ENCODE data around the gene HERPUD2. TPM values are rescaled to one million over a fixed set of nuclear protein-coding genes. Genes with fewer than 3 reads are reported as not detected.
"Not testable (repeated sequence)": the region's sequence is repeated elsewhere in the genome, so short reads cannot be mapped to it uniquely, and the experiment has no call there.

Gene HERPUD2
- total RNA-seq, 1 donor from 2014 or later = 28.0 TPM

DNA sequence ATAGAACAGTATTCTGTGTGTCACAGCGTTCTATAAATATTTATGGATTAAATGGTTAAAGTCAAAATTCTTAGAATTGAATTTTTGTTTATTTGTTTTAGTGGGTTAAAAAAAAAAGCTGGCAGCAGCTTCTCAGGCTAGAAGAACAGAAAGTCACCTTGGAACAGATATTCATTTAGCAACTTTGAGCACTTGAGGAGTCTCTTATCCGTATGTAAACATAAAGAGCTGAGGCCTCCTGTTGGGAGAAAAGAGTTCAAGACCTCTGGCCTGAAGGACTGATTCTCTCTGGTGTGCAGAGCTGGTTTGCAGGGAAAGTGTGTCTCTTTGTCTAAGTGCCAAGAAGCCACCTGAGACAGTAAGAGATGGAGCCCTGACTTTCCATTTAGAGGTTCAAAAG is 109.9 kb downstream of the HERPUD2 start:
- no peaks in the 10 kb centered on the region for H3K9me3 Mint-ChIP-seq (ENCODE audit: unreplicated experiment)

DNA sequence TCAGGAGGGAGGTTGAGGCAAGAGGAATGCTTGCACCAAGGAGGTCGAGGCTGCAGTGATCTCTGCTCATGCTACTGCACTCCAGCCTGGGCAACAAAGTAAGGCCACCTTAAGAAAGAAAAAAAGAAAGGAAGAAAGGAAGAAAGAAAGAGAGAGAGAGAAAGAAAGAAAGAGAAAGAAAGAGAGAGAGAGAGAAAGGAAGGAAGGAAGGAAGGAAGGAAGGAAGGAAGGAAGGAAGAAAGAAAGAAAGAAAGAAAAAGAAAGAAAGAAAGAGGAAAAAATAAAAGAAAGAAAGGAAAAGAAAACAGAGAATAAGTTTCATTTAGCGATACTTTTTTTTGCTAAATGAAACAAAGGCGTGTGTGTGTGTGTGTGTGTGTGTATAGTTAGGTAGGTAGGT is 110.4 kb downstream of the HERPUD2 start:
- not testable (repeated sequence) for FAIRE-seq; H3K27ac Mint-ChIP-seq (ENCODE audit: unreplicated experiment)

More for the DNA sequence above, 109.9 kb downstream of the HERPUD2 start:
- Histone ChIP-seq H4K20me1 (ENCODE audit: insufficient read depth, low read length) (no peaks in the 10 kb centered on the region), H3K9ac (ENCODE audit: low read length) (no peak overlapping the region), H3K79me2 (ENCODE audit: insufficient read depth, low read length) (no peaks in the 10 kb centered on the region), H3K27ac (ENCODE audit: low read depth, low read length) (no peak overlapping the region), H3K4me1 (ENCODE audit: insufficient read depth, low read length) (no peaks in the 10 kb centered on the region), H3K36me3 (ENCODE audit: insufficient read depth, low read length) (no peaks in the 10 kb centered on the region), H3K4me3 (ENCODE audit: insufficient read depth, low read depth, low read length) (no peak overlapping the region), H3K27me3 (ENCODE audit: insufficient read depth, low read length) (no peaks in the 10 kb centered on the region), H2AFZ (ENCODE audit: low read depth, low read length) (no peak overlapping the region), H3K4me2 (ENCODE audit: low read length) (no peak overlapping the region), H3K9me3 (ENCODE audit: insufficient read depth, low read depth, low read length) (no peaks in the 10 kb centered on the region)
- DNase-seq (ENCODE audit: low read depth) (no peak), FAIRE-seq (no peak)
- no peak for TF ChIP-seq EZH2 (IDR thresholded peaks at IDR 0.05; ENCODE audit: insufficient read depth, low read length)
- TF ChIP-seq, protein P1, sequence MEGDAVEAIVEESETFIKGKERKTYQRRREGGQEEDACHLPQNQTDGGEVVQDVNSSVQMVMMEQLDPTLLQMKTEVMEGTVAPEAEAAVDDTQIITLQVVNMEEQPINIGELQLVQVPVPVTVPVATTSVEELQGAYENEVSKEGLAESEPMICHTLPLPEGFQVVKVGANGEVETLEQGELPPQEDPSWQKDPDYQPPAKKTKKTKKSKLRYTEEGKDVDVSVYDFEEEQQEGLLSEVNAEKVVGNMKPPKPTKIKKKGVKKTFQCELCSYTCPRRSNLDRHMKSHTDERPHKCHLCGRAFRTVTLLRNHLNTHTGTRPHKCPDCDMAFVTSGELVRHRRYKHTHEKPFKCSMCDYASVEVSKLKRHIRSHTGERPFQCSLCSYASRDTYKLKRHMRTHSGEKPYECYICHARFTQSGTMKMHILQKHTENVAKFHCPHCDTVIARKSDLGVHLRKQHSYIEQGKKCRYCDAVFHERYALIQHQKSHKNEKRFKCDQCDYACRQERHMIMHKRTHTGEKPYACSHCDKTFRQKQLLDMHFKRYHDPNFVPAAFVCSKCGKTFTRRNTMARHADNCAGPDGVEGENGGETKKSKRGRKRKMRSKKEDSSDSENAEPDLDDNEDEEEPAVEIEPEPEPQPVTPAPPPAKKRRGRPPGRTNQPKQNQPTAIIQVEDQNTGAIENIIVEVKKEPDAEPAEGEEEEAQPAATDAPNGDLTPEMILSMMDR (IDR thresholded peaks at IDR 0.05; ENCODE audit: insufficient read depth, low read depth, low read length) = no peak
- no peak overlapping the region for H3K4me3 Mint-ChIP-seq (ENCODE audit: unreplicated experiment)
- peaks cover 1% of the 10 kb centered on the region for H3K27me3 Mint-ChIP-seq (ENCODE audit: low read depth, unreplicated experiment)
- peaks cover 4% of the 10 kb centered on the region for H3K36me3 Mint-ChIP-seq (ENCODE audit: low read depth, unreplicated experiment)
- H3K4me1 Mint-ChIP-seq (ENCODE audit: low read depth, unreplicated experiment) = no peaks in the 10 kb centered on the region
- no peak overlapping the region for H3K27ac Mint-ChIP-seq (ENCODE audit: unreplicated experiment)

More for the DNA sequence above, 110.4 kb downstream of the HERPUD2 start:
- H3K4me3 ChIP-seq (ENCODE audit: insufficient read depth, low read depth, low read length); H4K20me1 ChIP-seq (ENCODE audit: insufficient read depth, low read length); H3K9me3 ChIP-seq (ENCODE audit: insufficient read depth, low read depth, low read length); H3K79me2 ChIP-seq (ENCODE audit: insufficient read depth, low read length); H3K4me1 Mint-ChIP-seq (ENCODE audit: low read depth, unreplicated experiment); H3K9ac ChIP-seq (ENCODE audit: low read length); H3K4me2 ChIP-seq (ENCODE audit: low read length); H3K27me3 Mint-ChIP-seq (ENCODE audit: low read depth, unreplicated experiment); H2AFZ ChIP-seq (ENCODE audit: low read depth, low read length); H3K4me3 Mint-ChIP-seq (ENCODE audit: unreplicated experiment); H3K36me3 ChIP-seq (ENCODE audit: insufficient read depth, low read length); H3K9me3 Mint-ChIP-seq (ENCODE audit: unreplicated experiment); DNase-seq (ENCODE audit: low read depth); H3K27ac ChIP-seq (ENCODE audit: low read depth, low read length); H3K27me3 ChIP-seq (ENCODE audit: insufficient read depth, low read length); H3K36me3 Mint-ChIP-seq (ENCODE audit: low read depth, unreplicated experiment); H3K4me1 ChIP-seq (ENCODE audit: insufficient read depth, low read length): not testable (repeated sequence)

Other genes with a start within 250 kb of the HERPUD2 start
- gene SEPTIN7, start 105.9 kb upstream of the HERPUD2 start, total RNA-seq = 330 and 339 TPM in 2 replicates

Data from astrocyte (in vitro differentiated cells and primary cell).